Endothelial cell of umbilical vein (primary cell): ENCODE results near the gene REXO2.

Experiments
- CTCF ChIP-seq, 2 donors: IDR thresholded peaks; 1 replicate in 1 of 2; 2 replicates in 1 of 2; pipeline ENCODE4 v1.5.1; 2011; ENCODE audit warnings: low read length in 2 of 2, mild to moderate bottlenecking in 2 of 2, moderate library complexity in 2 of 2, control low read depth in 1 of 2, inconsistent platforms in 1 of 2, low read depth in 1 of 2; ENCODE audit not compliant: insufficient read depth in 1 of 2; ENCODE audit errors: extremely low read depth in 1 of 2
- TF ChIP-seq, protein P1 (sequence below): IDR thresholded peaks from 2 replicates; pipeline ENCODE4 v1.6.1; 2011; ENCODE audit not compliant: insufficient read depth, insufficient read length

DNA sequence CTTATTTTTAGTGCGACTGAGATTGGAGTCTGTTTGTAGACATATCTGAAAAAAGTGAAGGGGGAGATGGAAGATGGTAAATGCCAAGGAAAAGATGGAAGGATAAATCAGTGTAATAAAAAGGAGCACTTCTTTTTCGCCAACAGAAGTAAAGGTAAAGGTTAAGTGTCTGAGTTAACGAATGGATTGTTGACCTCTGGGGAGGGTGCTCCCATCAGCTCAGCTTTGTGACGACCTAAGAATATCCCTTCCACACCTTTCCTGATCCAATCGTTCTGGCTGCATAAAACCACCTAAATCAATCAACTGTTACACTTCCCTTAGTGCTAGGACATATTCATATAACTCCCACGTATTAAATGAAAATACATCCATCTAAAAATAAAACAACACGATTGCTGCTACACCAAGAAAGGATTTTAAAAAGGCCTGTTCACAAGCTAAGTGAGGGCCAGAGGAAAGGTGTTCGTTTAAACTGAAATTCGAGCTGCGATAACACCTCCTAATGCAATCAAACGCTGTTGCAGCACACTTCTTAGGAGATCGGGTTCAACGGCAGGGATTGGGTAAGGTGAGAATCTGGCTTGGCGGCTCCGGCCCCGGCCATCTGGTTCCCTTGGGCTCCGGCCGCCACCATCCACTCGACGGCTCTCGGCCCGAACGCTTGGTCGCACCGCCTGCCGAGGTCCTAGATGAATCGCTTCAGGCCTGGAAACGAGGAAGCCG is 39.6 kb upstream of the REXO2 start:
- TF ChIP-seq, protein P1, sequence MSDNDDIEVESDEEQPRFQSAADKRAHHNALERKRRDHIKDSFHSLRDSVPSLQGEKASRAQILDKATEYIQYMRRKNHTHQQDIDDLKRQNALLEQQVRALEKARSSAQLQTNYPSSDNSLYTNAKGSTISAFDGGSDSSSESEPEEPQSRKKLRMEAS: no peak
- TF ChIP-seq CTCF (IDR thresholded peaks at IDR 0.05; ENCODE audit: extremely low read depth in 1 of 2, insufficient read depth in 1 of 2, low read depth in 1 of 2, low read length in 2 of 2): no peak
